ENCODE results near the gene PKN3. TPM values are rescaled to one million over a fixed set of nuclear protein-coding genes. Genes with fewer than 3 reads are reported as not detected.

Gene PKN3
- total and polyA plus RNA-seq, 2 of the 13 experiments (the other 11 are each of a cell fraction or from before 2014, with no cell fraction given): 10.5 to 13.2 TPM

GRCh38 chr9:128733256-128733655, 31.0 kb downstream of the PKN3 start (continued):
- TF ChIP-seq YY1 (IDR thresholded peaks at IDR 0.05; ENCODE audit: insufficient read depth, insufficient replicate concordance, low read depth, low read length): peak; percentile 93
- peak; percentile 89 for TF ChIP-seq KDM2A (CRISPR knock-in tag; IDR thresholded peaks at IDR 0.05; ENCODE audit: borderline replicate concordance, low read depth)
- TF ChIP-seq ZNF740 (CRISPR knock-in tag; IDR thresholded peaks at IDR 0.05): no peak
- peak; percentile 57; the same call in 1 of the 2 replicates for TF ChIP-seq ATF2 (CRISPR knock-in tag; IDR thresholded peaks at IDR 0.05)
- TF ChIP-seq ZNF335 (CRISPR knock-in tag; IDR thresholded peaks at IDR 0.05): no peak
- TF ChIP-seq ZNF597 (CRISPR knock-in tag; IDR thresholded peaks at IDR 0.05): no peak
- 0 out of 2 replicates have a peak, but pooled peaks have one; percentile 23 for TF ChIP-seq ZNF501 (CRISPR knock-in tag; IDR thresholded peaks at IDR 0.05)
- no peak for TF ChIP-seq SKI (IDR thresholded peaks at IDR 0.05; ENCODE audit: partially characterized antibody)
- no peak for TF ChIP-seq HES4 (CRISPR knock-in tag; IDR thresholded peaks at IDR 0.05; ENCODE audit: borderline replicate concordance)
- TF ChIP-seq HDAC2 (CRISPR knock-in tag; IDR thresholded peaks at IDR 0.05): peak; percentile 78; the same call in 1 of the 2 replicates
- 0 out of 2 replicates have a peak, but pooled peaks have one; percentile 25 for TF ChIP-seq ZNF768 (CRISPR knock-in tag; IDR thresholded peaks at IDR 0.05)
- TF ChIP-seq ADNP (CRISPR knock-in tag; IDR thresholded peaks at IDR 0.05): no peak
- no peak for TF ChIP-seq ZNF841 (CRISPR knock-in tag; IDR thresholded peaks at IDR 0.05; ENCODE audit: borderline replicate concordance)
- no peak for TF ChIP-seq SP140L (CRISPR knock-in tag; IDR thresholded peaks at IDR 0.05; ENCODE audit: borderline replicate concordance)
- no peak for TF ChIP-seq TAF1 (CRISPR knock-in tag; IDR thresholded peaks at IDR 0.05)
- TF ChIP-seq ZKSCAN8 (CRISPR knock-in tag; IDR thresholded peaks at IDR 0.05; ENCODE audit: borderline replicate concordance): no peak
- no peak for TF ChIP-seq SMARCE1 (IDR thresholded peaks at IDR 0.05; ENCODE audit: borderline replicate concordance)
- no peak for TF ChIP-seq ZNF317 (CRISPR knock-in tag; IDR thresholded peaks at IDR 0.05)
- no peak for TF ChIP-seq THYN1 (CRISPR knock-in tag; IDR thresholded peaks at IDR 0.05; ENCODE audit: borderline replicate concordance, low read depth)
- TF ChIP-seq EEA1 (CRISPR knock-in tag; IDR thresholded peaks at IDR 0.05; ENCODE audit: borderline replicate concordance): no peak
- no peak for TF ChIP-seq KLF9 (CRISPR knock-in tag; IDR thresholded peaks at IDR 0.05; ENCODE audit: low read depth)
- no peak for TF ChIP-seq ZNF773 (CRISPR knock-in tag; IDR thresholded peaks at IDR 0.05; ENCODE audit: borderline replicate concordance)
- no peak for TF ChIP-seq ZNF138 (CRISPR knock-in tag; IDR thresholded peaks at IDR 0.05; ENCODE audit: low read depth)
- TF ChIP-seq NR2F6 (IDR thresholded peaks at IDR 0.05): no peak
- TF ChIP-seq NR2F6 (CRISPR knock-in tag; IDR thresholded peaks at IDR 0.05): peak; percentile 56
- peak; percentile 83 for TF ChIP-seq SMC3 (IDR thresholded peaks at IDR 0.05; ENCODE audit: low read length)
- TF ChIP-seq ZNF746 (CRISPR knock-in tag; IDR thresholded peaks at IDR 0.05): no peak
- no peak for TF ChIP-seq ZBTB39 (CRISPR knock-in tag; IDR thresholded peaks at IDR 0.05)
- no peak for TF ChIP-seq ATAD3A (CRISPR knock-in tag; IDR thresholded peaks at IDR 0.05)
- TF ChIP-seq MED1 (CRISPR knock-in tag; IDR thresholded peaks at IDR 0.05): peak; percentile 52; the same call in 1 of the 2 replicates
- no peak for TF ChIP-seq ZNF251 (CRISPR knock-in tag; IDR thresholded peaks at IDR 0.05)
